H9 (cell line): ENCODE results near the gene RYR3. TPM values are rescaled to one million over a fixed set of nuclear protein-coding genes. Genes with fewer than 3 reads are reported as not detected.

Source experiments
- DNase-seq: peaks from one replicate; pipeline ENCODE4 v3.0.0-alpha.2; 2017
- H2AFZ ChIP-seq: one replicate; pipeline ENCODE4 v1.6.1; 2013; ENCODE audit warnings: mild to moderate bottlenecking, low read length, control low read depth, moderate library complexity
- H2AK5ac ChIP-seq: 2 replicates; pipeline ENCODE4 v1.6.1; 2013; ENCODE audit warnings: low read length, control low read depth, mixed read lengths; ENCODE audit not compliant: insufficient read length
- H2BK120ac ChIP-seq: one replicate; pipeline ENCODE4 v1.6.1; 2013; ENCODE audit warnings: low read depth, mild to moderate bottlenecking, low read length, control low read depth, inconsistent platforms; ENCODE audit not compliant: poor library complexity, severe bottlenecking
- H2BK12ac ChIP-seq: 2 replicates; pipeline ENCODE4 v1.6.1; 2013; ENCODE audit warnings: low read length, control low read depth, mixed read lengths, low read depth; ENCODE audit not compliant: insufficient read length
- H2BK15ac ChIP-seq: 2 replicates; pipeline ENCODE4 v1.6.1; 2013; ENCODE audit warnings: low read depth, low read length, control low read depth
- H2BK20ac ChIP-seq: one replicate; pipeline ENCODE4 v1.6.1; 2013; ENCODE audit warnings: low read depth, mild to moderate bottlenecking, low read length, control low read depth, inconsistent platforms; ENCODE audit not compliant: poor library complexity, severe bottlenecking
- H2BK5ac ChIP-seq: 2 replicates; pipeline ENCODE4 v1.6.1; 2013; ENCODE audit warnings: low read length, control low read depth, mixed read lengths; ENCODE audit not compliant: insufficient read length
- H3K14ac ChIP-seq: 2 replicates; pipeline ENCODE4 v1.6.1; 2013; ENCODE audit warnings: low read length, control low read depth; ENCODE audit not compliant: insufficient read depth
- H3K18ac ChIP-seq: 2 replicates; pipeline ENCODE4 v1.6.1; 2013; ENCODE audit warnings: low read depth, mild to moderate bottlenecking, mixed read lengths, low read length, control low read depth; ENCODE audit not compliant: insufficient read length
- H3K23ac ChIP-seq: 2 replicates; pipeline ENCODE4 v1.6.1; 2013; ENCODE audit warnings: low read length, control low read depth, mixed read lengths, low read depth; ENCODE audit not compliant: insufficient read length
- H3K23me2 ChIP-seq: 2 replicates; pipeline ENCODE4 v1.6.1; 2013; ENCODE audit warnings: low read depth, mild to moderate bottlenecking, mixed read lengths, low read length, control low read depth; ENCODE audit not compliant: insufficient read length, poor library complexity, severe bottlenecking
- H3K27ac ChIP-seq: 2 replicates; pipeline ENCODE4 v1.5.1; 2013; ENCODE audit warnings: low read length, control low read depth, mixed read lengths, low read depth; ENCODE audit not compliant: insufficient read length
- H3K27me3 ChIP-seq: 2 replicates; pipeline ENCODE4 v1.6.1; 2013; ENCODE audit warnings: low read length, control low read depth, inconsistent platforms; ENCODE audit not compliant: insufficient read depth
- H3K4ac ChIP-seq: 2 replicates; pipeline ENCODE4 v1.6.1; 2013; ENCODE audit warnings: low read depth, mild to moderate bottlenecking, control low read depth, inconsistent platforms, low read length, moderate library complexity
- H3K4me1 ChIP-seq: 2 replicates; pipeline ENCODE4 v1.6.1; 2013; ENCODE audit warnings: low read length, control low read depth, inconsistent platforms; ENCODE audit not compliant: insufficient read depth
- H3K4me2 ChIP-seq: 2 replicates; pipeline ENCODE4 v1.6.1; 2013; ENCODE audit warnings: low read length, control low read depth, mixed read lengths; ENCODE audit not compliant: insufficient read length, insufficient read depth
- H3K56ac ChIP-seq: 2 replicates; pipeline ENCODE4 v1.6.1; 2013; ENCODE audit warnings: low read depth, mild to moderate bottlenecking, mixed read lengths, low read length, control low read depth; ENCODE audit not compliant: insufficient read length
- H3K79me1 ChIP-seq: 2 replicates; pipeline ENCODE4 v1.6.1; 2013; ENCODE audit warnings: low read depth, mild to moderate bottlenecking, moderate library complexity, low read length, control low read depth, inconsistent platforms; ENCODE audit not compliant: insufficient read depth, poor library complexity, severe bottlenecking
- H3K79me2 ChIP-seq: 2 replicates; pipeline ENCODE4 v1.6.1; 2013; ENCODE audit warnings: low read length, control low read depth, inconsistent platforms; ENCODE audit not compliant: insufficient read depth
- H3K9ac ChIP-seq: 2 replicates; pipeline ENCODE4 v1.6.1; 2013; ENCODE audit warnings: low read length, control low read depth, mixed read lengths; ENCODE audit not compliant: insufficient read length; ENCODE audit errors: extremely low read depth
- H3K9me3 ChIP-seq: one replicate; pipeline ENCODE4 v1.6.1; 2013; ENCODE audit warnings: low read depth, low read length, inconsistent platforms; ENCODE audit not compliant: control insufficient read depth
- H3T11ph ChIP-seq: one replicate; pipeline ENCODE4 v1.6.1; 2013; ENCODE audit warnings: mild to moderate bottlenecking, low read length, control low read depth, inconsistent platforms
- H4K20me1 ChIP-seq: one replicate; pipeline ENCODE4 v1.6.1; 2013; ENCODE audit not compliant: control insufficient read depth, insufficient read length, insufficient read depth
- H4K5ac ChIP-seq: 2 replicates; pipeline ENCODE4 v1.6.1; 2013; ENCODE audit warnings: low read depth, mild to moderate bottlenecking, mixed read lengths, low read length, control low read depth; ENCODE audit not compliant: insufficient read length
- H4K8ac ChIP-seq: replicated peaks from 2 replicates; pipeline ENCODE4 v1.6.1; 2013; ENCODE audit warnings: low read length, control low read depth, mixed read lengths, low read depth; ENCODE audit not compliant: insufficient read length
- H4K91ac ChIP-seq: 2 replicates; pipeline ENCODE4 v1.6.1; 2013; ENCODE audit warnings: low read depth, mild to moderate bottlenecking, moderate library complexity, mixed read lengths, low read length, control low read depth; ENCODE audit not compliant: insufficient read length
- H3K27ac Mint-ChIP-seq, 3 experiments: 2 replicates in 2 of 3; 3 replicates in 1 of 3; pipeline ENCODE4 v1.8.0; 2020 to 2021; ENCODE audit warnings: mixed read lengths in 3 of 3, mild to moderate bottlenecking in 1 of 3, moderate library complexity in 1 of 3
- H3K27me3 Mint-ChIP-seq: 2 replicates; pipeline ENCODE4 v1.8.0; 2021; ENCODE audit warnings: low read depth, mild to moderate bottlenecking, moderate library complexity, mixed read lengths
- H3K36me3 Mint-ChIP-seq, 3 experiments: 2 replicates in 2 of 3; 3 replicates in 1 of 3; pipeline ENCODE4 v1.8.0; 2020 to 2021; ENCODE audit warnings: low read depth in 3 of 3, mixed read lengths in 3 of 3; ENCODE audit not compliant: insufficient read depth in 1 of 3
- H3K4me1 Mint-ChIP-seq, 2 experiments: 2 replicates each; pipeline ENCODE4 v1.8.0; 2020; ENCODE audit warnings: mixed read lengths in 2 of 2
- H3K4me3 Mint-ChIP-seq, 2 experiments: 2 replicates in 1 of 2; 3 replicates in 1 of 2; pipeline ENCODE4 v1.8.0; 2020 to 2021; ENCODE audit warnings: mild to moderate bottlenecking in 2 of 2, mixed read lengths in 2 of 2, moderate library complexity in 1 of 2
- H3K9me3 Mint-ChIP-seq, 2 experiments: 2 replicates in 1 of 2; 3 replicates in 1 of 2; pipeline ENCODE4 v1.8.0; 2020; ENCODE audit warnings: mild to moderate bottlenecking in 2 of 2, mixed read lengths in 2 of 2, moderate library complexity in 1 of 2
- CTCF ChIP-seq: fragments of 200-600 bp; sonication (generic); conservative IDR thresholded peaks from 3 replicates; pipeline ENCODE4 v1.8.0; 2021; ENCODE audit warnings: antibody characterized with exemption, mild to moderate bottlenecking
- WGBS: extraction: QIAGEN DNeasy Blood & Tissue Kit; methylation state at CpG from one replicate; pipeline ENCODE4 v1.1.7; 2013; ENCODE audit warnings: missing lambda C conversion rate, low lambda C conversion rate, mixed read lengths; ENCODE audit not compliant: insufficient read length; ENCODE audit errors: extremely low coverage; 5-methylcytosine and 5-hydroxymethylcytosine counted together
- total RNA-seq: library from RNA; stranded (reverse); gene quantifications from 2 replicates; pipeline ENCODE4 v1.2.1, GENCODE V29; 2021

Gene RYR3
- total RNA-seq, 1 experiment from 2014 or later: 0.85 TPM

- no CpG with 5 or more reads among the region's 10 CpGs for WGBS
- H3K23me2 ChIP-seq: no peaks in the 10 kb centered on the region
- H2BK12ac ChIP-seq: no peak overlapping the region
These were observed 87.8 kb downstream of the RYR3 start for GRCh38 chr15:33398555-33398954.

More at GRCh38 chr15:33398555-33398954, 87.8 kb downstream of the RYR3 start:
- H3K36me3 Mint-ChIP-seq: no peaks in the 10 kb centered on the region
- no peak overlapping the region for H2BK20ac ChIP-seq
- H4K20me1 ChIP-seq: no peaks in the 10 kb centered on the region
- no peak overlapping the region for H3K9ac ChIP-seq
- no peak overlapping the region for H4K8ac ChIP-seq
- H3K18ac ChIP-seq: no peak overlapping the region
- H3K14ac ChIP-seq: no peak overlapping the region; the same call in 1 of the 2 replicates
- H3K27ac Mint-ChIP-seq: peak overlapping the region in 1 of 3 experiments; percentile 78; a peak in 1 of 7 replicates
- no peak overlapping the region for H3T11ph ChIP-seq
- no peak overlapping the region for H3K23ac ChIP-seq
- H3K4me1 ChIP-seq: no peaks in the 10 kb centered on the region
- no peaks in the 10 kb centered on the region for H3K79me1 ChIP-seq
- H3K9me3 ChIP-seq: no peaks in the 10 kb centered on the region
- no peaks in the 10 kb centered on the region for H3K9me3 Mint-ChIP-seq
- H3K27me3 ChIP-seq: no peaks in the 10 kb centered on the region
- H2BK5ac ChIP-seq: no peak overlapping the region
- peaks cover 9 to 20% of the 10 kb centered on the region in 2 experiments for H3K4me1 Mint-ChIP-seq
- DNase-seq: no peak
- TF ChIP-seq CTCF: no peak
- H3K4ac ChIP-seq: no peak overlapping the region
- no peak overlapping the region for H2BK15ac ChIP-seq
- H4K5ac ChIP-seq: no peak overlapping the region
- H3K79me2 ChIP-seq: no peaks in the 10 kb centered on the region
- no peak overlapping the region for H4K91ac ChIP-seq
- H2AFZ ChIP-seq: no peak overlapping the region
- H3K4me3 Mint-ChIP-seq: no peak overlapping the region
- H3K27ac ChIP-seq: no peak overlapping the region
- H3K27me3 Mint-ChIP-seq: no peaks in the 10 kb centered on the region
- H3K4me2 ChIP-seq: no peak overlapping the region
- H2BK120ac ChIP-seq: no peak overlapping the region
- no peak overlapping the region for H2AK5ac ChIP-seq
- H3K56ac ChIP-seq: no peak overlapping the region
